HCT116 (cell line): ENCODE results near the gene COMMD4. TPM values are rescaled to one million over a fixed set of nuclear protein-coding genes. Genes with fewer than 3 reads are reported as not detected.

ENCODE experiments used
- ATAC-seq: fragments of 200-7000 bp; cut with Tn5 transposase; 2 replicates; pipeline ENCODE4 v1.9.1; 2020; ENCODE audit warnings: mild to moderate bottlenecking, moderate library complexity
- BruUV-seq: library from RNA; stranded (reverse); fragments of 400-500 nt; replicated peaks from 2 replicates; lab custom pipeline; 2021; lab: Mats Ljungman, UMichigan
- CTCF ChIA-PET: fragments of 300-600 bp; sonication (Branson Sonifier 250); formaldehyde crosslinking; loops from one replicate; lab custom pipeline; 2021; ENCODE audit warnings: antibody characterized with exemption; lab: Charles Lee
- POLR2A ChIA-PET: fragments of 300-600, 350-600 bp; sonication (Branson Sonifier 250); formaldehyde crosslinking; loops from one replicate; lab custom pipeline; 2021; ENCODE audit warnings: antibody characterized with exemption; lab: Charles Lee
- RAD21 ChIA-PET, 2 experiments: fragments of 300-600 bp; sonication (Branson Sonifier 250); formaldehyde crosslinking; loops; one replicate each; lab custom pipeline; 2023; ENCODE audit warnings: low total read pairs in 2 of 2; ENCODE audit not compliant: uncharacterized antibody in 2 of 2, unreplicated experiment in 2 of 2, low non-redundant PET in 1 of 2; lab: Charles Lee
- DNase-seq: peaks from one replicate; pipeline ENCODE4 v3.0.0-alpha.2; 2010; ENCODE audit warnings: low read depth, low spot score
- H2AFZ ChIP-seq: fragments of 200-600 bp; shearing (Covaris generic), sonication (generic); 2 replicates; pipeline ENCODE4 v1.6.1; 2017; ENCODE audit warnings: low read depth, mixed run types, mixed read lengths, antibody characterized with exemption, low read length; ENCODE audit not compliant: poor library complexity, severe bottlenecking
- H3K27ac ChIP-seq: 2 replicates; pipeline ENCODE4 v1.5.1; 2012; ENCODE audit warnings: low read depth, low read length
- H3K27me3 ChIP-seq: fragments of 200-600 bp; sonication (generic); 2 replicates; pipeline ENCODE4 v1.6.1; 2016; ENCODE audit warnings: mixed run types, low read length, mixed read lengths; ENCODE audit not compliant: insufficient read depth
- H3K36me3 ChIP-seq, 2 experiments: fragments of 200-500 bp in 1 of 2; fragments of 200-600 bp in 1 of 2; sonication (Bioruptor generic) in 1 of 2; sonication (generic) in 1 of 2; 2 replicates each; pipeline versions ENCODE4 v1.5.1 to v1.6.1; 2014 to 2016; ENCODE audit warnings: low read length in 2 of 2, inconsistent platforms in 1 of 2, mixed read lengths in 1 of 2, mixed run types in 1 of 2; ENCODE audit not compliant: insufficient read depth in 2 of 2, control insufficient read depth in 1 of 2
- H3K4me1 ChIP-seq, 2 experiments: fragments of 200-600 bp in 1 of 2; sonication (generic) in 1 of 2; 2 replicates each; pipeline versions ENCODE4 v1.5.1 to v1.6.1; 2012 to 2017; ENCODE audit warnings: low read length in 2 of 2, inconsistent platforms in 1 of 2, mild to moderate bottlenecking in 1 of 2, mixed read lengths in 1 of 2, mixed run types in 1 of 2, moderate library complexity in 1 of 2; ENCODE audit not compliant: insufficient read depth in 2 of 2, control insufficient read depth in 1 of 2
- H3K4me2 ChIP-seq: fragments of 200-600 bp; sonication (generic); 2 replicates; pipeline ENCODE4 v1.6.1; 2017; ENCODE audit warnings: mixed run types, low read length, mixed read lengths
- H3K4me3 ChIP-seq, 2 experiments: fragments of 200-600 bp in 1 of 2; sonication (generic) in 1 of 2; replicated peaks in 1 of 2; 2 replicates each; pipeline ENCODE4 v1.5.1; 2011 to 2016; ENCODE audit warnings: low read length in 2 of 2, control low read depth in 1 of 2, low read depth in 1 of 2, mild to moderate bottlenecking in 1 of 2, mixed read lengths in 1 of 2, mixed run types in 1 of 2
- H3K79me2 ChIP-seq: fragments of 200-600 bp; sonication (generic); 2 replicates; pipeline ENCODE4 v1.6.1; 2017; ENCODE audit warnings: mild to moderate bottlenecking, mixed run types, low read length, moderate library complexity, mixed read lengths; ENCODE audit not compliant: insufficient read depth
- H3K9ac ChIP-seq: fragments of 200-600 bp; sonication (generic); 2 replicates; pipeline ENCODE4 v1.6.1; 2016; ENCODE audit warnings: low read length, mixed read lengths
- H3K9me2 ChIP-seq: fragments of 200-600 bp; sonication (generic), shearing (Covaris generic); 2 replicates; pipeline ENCODE4 v1.6.1; 2017; ENCODE audit warnings: mixed run types, mild to moderate bottlenecking, moderate library complexity; ENCODE audit not compliant: insufficient read depth
- H3K9me3 ChIP-seq, 2 experiments: fragments of 200-500 bp in 1 of 2; fragments of 200-600 bp in 1 of 2; sonication (Bioruptor generic) in 1 of 2; sonication (generic) in 1 of 2; 2 replicates each; pipeline ENCODE4 v1.6.1; 2014 to 2017; ENCODE audit warnings: low read length in 2 of 2, mixed read lengths in 2 of 2, inconsistent platforms in 1 of 2, low read depth in 1 of 2, mild to moderate bottlenecking in 1 of 2, mixed run types in 1 of 2, moderate library complexity in 1 of 2; ENCODE audit not compliant: control insufficient read depth in 1 of 2, insufficient read depth in 1 of 2
- H4K20me1 ChIP-seq: fragments of 200-600 bp; sonication (generic), shearing (Covaris generic); 2 replicates; pipeline ENCODE4 v1.6.1; 2017; ENCODE audit warnings: mixed run types, mild to moderate bottlenecking, moderate library complexity; ENCODE audit not compliant: insufficient read depth
- CBX3 ChIP-seq: IDR thresholded peaks from 2 replicates; pipeline ENCODE4 v1.6.1; 2012; ENCODE audit warnings: low read depth
- ELF1 ChIP-seq: IDR thresholded peaks from 2 replicates; pipeline ENCODE4 v1.6.1; 2012; ENCODE audit warnings: low read depth, borderline replicate concordance
- EZH2 ChIP-seq: fragments of 200-600 bp; sonication (generic); IDR thresholded peaks from 2 replicates; pipeline ENCODE4 v1.6.1; 2017; ENCODE audit warnings: antibody characterized with exemption, mixed run types
- JUND ChIP-seq: IDR thresholded peaks from 2 replicates; pipeline ENCODE4 v1.6.1; 2012
- POLR2A ChIP-seq: IDR thresholded peaks from 2 replicates; pipeline ENCODE4 v1.7.0; 2011; ENCODE audit warnings: borderline replicate concordance; ENCODE audit not compliant: insufficient read depth, insufficient read length; ENCODE audit errors: extremely low read depth
- SIN3A ChIP-seq: IDR thresholded peaks from 2 replicates; pipeline ENCODE4 v1.6.1; 2012; ENCODE audit warnings: low read depth
- SP1 ChIP-seq: IDR thresholded peaks from 2 replicates; pipeline ENCODE4 v1.6.1; 2012; ENCODE audit warnings: low read depth
- SRF ChIP-seq: IDR thresholded peaks from 2 replicates; pipeline ENCODE4 v1.6.1; 2012; ENCODE audit warnings: low read depth
- ZNF274 ChIP-seq: fragments of 200-500 bp; sonication (Bioruptor generic); IDR thresholded peaks from 2 replicates; pipeline ENCODE4 v1.6.1; 2014; ENCODE audit warnings: mild to moderate bottlenecking, low read depth, low read length, inconsistent platforms
- intact Hi-C: fragments of 100-400 bp; cut with micrococcal nuclease; formaldehyde crosslinking; loops from 2 replicates; pipeline ENCODE4 v1.10.0; 2022
- total RNA-seq: library from RNA; stranded (reverse); gene quantifications from one replicate; pipeline ENCODE4 v1.2.1, GENCODE V29; 2021; ENCODE audit not compliant: unreplicated experiment
- TF ChIP-seq, protein P1 (sequence below): IDR thresholded peaks from 2 replicates; pipeline ENCODE4 v1.6.1; 2012
- TF ChIP-seq, protein P2 (sequence below), 3 experiments: fragments of 200-600 bp in 1 of 3; sonication (generic) in 1 of 3; IDR thresholded peaks in 2 of 3; conservative IDR thresholded peaks in 1 of 3; 2 replicates each; pipeline ENCODE4 v1.5.1; 2012 to 2017; ENCODE audit warnings: low read depth in 2 of 3, low read length in 2 of 3, antibody characterized with exemption in 1 of 3, borderline replicate concordance in 1 of 3, control low read depth in 1 of 3, mild to moderate bottlenecking in 1 of 3, mixed read lengths in 1 of 3, mixed run types in 1 of 3, moderate library complexity in 1 of 3; ENCODE audit not compliant: insufficient read depth in 1 of 3

Gene COMMD4
- total RNA-seq, 1 experiment from 2014 or later, result 141 TPM

DNA sequence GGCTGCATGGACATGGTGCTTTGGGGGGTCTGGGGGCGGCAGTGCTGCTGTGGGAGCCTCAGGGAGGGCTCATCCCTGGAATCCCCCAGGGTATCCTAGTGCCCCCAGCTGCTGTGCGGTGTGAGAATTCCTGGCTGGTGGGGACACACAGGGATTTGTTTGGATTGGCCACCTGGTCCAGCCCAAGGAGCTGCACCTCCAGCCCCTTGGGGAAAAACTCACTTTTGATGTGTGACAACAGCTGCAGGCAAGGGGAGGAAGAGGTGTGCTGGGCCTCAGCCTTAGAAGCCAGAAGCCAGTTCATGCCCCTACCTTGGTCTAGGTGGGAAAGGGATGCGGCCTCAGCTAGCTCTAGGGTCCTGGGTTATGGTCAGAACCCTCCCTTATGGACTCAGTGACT lies 8.4 kb upstream of the COMMD4 start:
- Histone ChIP-seq H3K79me2 (no peaks in the 10 kb centered on the region), H3K4me2 (no peak overlapping the region), H3K27me3 (no peaks in the 10 kb centered on the region), H3K4me3 (no peak overlapping the region), H2AFZ (no peak overlapping the region), H3K9me2 (no peaks in the 10 kb centered on the region), H4K20me1 (no peaks in the 10 kb centered on the region), H3K9me3 (no peaks in the 10 kb centered on the region), H3K4me1 (no peaks in the 10 kb centered on the region), H3K36me3 (no peaks in the 10 kb centered on the region), H3K27ac (no peak overlapping the region), H3K9ac (no peak overlapping the region)
- no TSS peak for BruUV-seq
- ChIA-PET CTCF (no interaction called here), POLR2A (no interaction called here), RAD21 (no interaction called here)
- no peak for ATAC-seq
- intact Hi-C loops, result loop anchor here (2.0 kb wide), 1 partner anchor 19 kb away; the partner anchor contains the start of gene NEIL1
- no peak for DNase-seq
- TF ChIP-seq POLR2A (no peak), SRF (no peak), JUND (no peak), EZH2 (no peak), ZNF274 (no peak), CBX3 (no peak), SIN3A (no peak), ELF1 (no peak), SP1 (no peak)
- TF ChIP-seq, protein P1, sequence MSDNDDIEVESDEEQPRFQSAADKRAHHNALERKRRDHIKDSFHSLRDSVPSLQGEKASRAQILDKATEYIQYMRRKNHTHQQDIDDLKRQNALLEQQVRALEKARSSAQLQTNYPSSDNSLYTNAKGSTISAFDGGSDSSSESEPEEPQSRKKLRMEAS, result no peak
- TF ChIP-seq, protein P2, sequence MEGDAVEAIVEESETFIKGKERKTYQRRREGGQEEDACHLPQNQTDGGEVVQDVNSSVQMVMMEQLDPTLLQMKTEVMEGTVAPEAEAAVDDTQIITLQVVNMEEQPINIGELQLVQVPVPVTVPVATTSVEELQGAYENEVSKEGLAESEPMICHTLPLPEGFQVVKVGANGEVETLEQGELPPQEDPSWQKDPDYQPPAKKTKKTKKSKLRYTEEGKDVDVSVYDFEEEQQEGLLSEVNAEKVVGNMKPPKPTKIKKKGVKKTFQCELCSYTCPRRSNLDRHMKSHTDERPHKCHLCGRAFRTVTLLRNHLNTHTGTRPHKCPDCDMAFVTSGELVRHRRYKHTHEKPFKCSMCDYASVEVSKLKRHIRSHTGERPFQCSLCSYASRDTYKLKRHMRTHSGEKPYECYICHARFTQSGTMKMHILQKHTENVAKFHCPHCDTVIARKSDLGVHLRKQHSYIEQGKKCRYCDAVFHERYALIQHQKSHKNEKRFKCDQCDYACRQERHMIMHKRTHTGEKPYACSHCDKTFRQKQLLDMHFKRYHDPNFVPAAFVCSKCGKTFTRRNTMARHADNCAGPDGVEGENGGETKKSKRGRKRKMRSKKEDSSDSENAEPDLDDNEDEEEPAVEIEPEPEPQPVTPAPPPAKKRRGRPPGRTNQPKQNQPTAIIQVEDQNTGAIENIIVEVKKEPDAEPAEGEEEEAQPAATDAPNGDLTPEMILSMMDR (IDR thresholded peaks at IDR 0.05 in 2 of 3, conservative IDR thresholded peaks at IDR 0.05 in 1 of 3; ENCODE audit: borderline replicate concordance in 1 of 3, insufficient read depth in 1 of 3, low read depth in 2 of 3, low read length in 2 of 3), result no peak
